ENCODE results near the gene DCTN2. TPM values are rescaled to one million over a fixed set of nuclear protein-coding genes. Genes with fewer than 3 reads are reported as not detected.
"Not testable (repeated sequence)": the region's sequence is repeated elsewhere in the genome, so short reads cannot be mapped to it uniquely, and the experiment has no call there.

Gene DCTN2
- total and polyA plus RNA-seq, 3 donors from 2014 or later, result 109 to 196 (median 122) TPM

DNA sequence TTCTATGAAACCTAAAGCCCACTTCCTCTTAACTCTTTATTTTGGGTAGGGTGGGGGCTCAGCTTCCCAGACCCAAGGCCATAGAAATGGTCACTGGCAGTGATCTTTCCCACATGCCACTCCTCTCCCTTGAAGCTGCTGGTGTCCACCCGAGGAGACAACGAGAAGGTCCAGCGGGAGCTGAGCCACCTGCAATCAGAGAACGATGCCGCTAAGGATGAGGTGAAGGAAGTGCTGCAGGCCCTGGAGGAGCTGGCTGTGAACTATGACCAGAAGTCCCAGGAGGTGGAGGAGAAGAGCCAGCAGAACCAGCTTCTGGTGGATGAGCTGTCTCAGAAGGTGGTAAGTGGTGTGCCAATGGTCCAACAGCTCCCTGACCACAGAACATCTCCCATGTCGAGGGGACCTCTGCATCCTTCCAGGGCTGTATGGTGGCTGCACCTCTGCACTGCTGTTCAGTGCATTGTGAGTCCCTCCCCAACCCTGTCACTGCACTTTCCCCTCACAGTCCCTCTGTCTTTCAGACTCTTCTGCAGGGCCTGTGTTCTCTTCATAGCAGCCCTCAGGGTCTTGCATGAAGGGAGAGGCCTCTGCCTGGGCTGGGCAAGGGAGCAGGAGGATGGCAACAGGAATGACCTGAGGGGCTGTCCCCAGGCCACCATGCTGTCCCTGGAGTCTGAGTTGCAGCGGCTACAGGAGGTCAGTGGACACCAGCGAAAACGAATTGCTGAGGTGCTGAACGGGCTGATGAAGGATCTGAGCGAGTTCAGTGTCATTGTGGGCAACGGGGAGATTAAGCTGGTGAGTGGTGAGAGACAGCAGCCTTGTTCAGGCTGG lies 25.2 kb upstream of the DCTN2 start:
- H3K4me3 ChIP-seq, result no peak overlapping the region
- TF ChIP-seq POLR2A (IDR thresholded peaks at IDR 0.05), result no peak
- TF ChIP-seq, protein P1, sequence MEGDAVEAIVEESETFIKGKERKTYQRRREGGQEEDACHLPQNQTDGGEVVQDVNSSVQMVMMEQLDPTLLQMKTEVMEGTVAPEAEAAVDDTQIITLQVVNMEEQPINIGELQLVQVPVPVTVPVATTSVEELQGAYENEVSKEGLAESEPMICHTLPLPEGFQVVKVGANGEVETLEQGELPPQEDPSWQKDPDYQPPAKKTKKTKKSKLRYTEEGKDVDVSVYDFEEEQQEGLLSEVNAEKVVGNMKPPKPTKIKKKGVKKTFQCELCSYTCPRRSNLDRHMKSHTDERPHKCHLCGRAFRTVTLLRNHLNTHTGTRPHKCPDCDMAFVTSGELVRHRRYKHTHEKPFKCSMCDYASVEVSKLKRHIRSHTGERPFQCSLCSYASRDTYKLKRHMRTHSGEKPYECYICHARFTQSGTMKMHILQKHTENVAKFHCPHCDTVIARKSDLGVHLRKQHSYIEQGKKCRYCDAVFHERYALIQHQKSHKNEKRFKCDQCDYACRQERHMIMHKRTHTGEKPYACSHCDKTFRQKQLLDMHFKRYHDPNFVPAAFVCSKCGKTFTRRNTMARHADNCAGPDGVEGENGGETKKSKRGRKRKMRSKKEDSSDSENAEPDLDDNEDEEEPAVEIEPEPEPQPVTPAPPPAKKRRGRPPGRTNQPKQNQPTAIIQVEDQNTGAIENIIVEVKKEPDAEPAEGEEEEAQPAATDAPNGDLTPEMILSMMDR (IDR thresholded peaks at IDR 0.05), result no peak
- no peaks in the 10 kb centered on the region for H3K4me1 ChIP-seq
- no peak for DNase-seq
- no peaks in the 10 kb centered on the region for H3K9me3 ChIP-seq
- WGBS, 2 donors, result 85 to 90% methylated on average over 12 of the region's 12 CpGs
- intact Hi-C loops (cut with DNase I; ENCODE audit: low total_unique reads), result no loop called here
- H3K27ac ChIP-seq, result no peak overlapping the region
- no peaks in the 10 kb centered on the region for H3K36me3 ChIP-seq (ENCODE audit: low read depth, missing control alignments)
- H3K27me3 ChIP-seq, result no peaks in the 10 kb centered on the region

DNA sequence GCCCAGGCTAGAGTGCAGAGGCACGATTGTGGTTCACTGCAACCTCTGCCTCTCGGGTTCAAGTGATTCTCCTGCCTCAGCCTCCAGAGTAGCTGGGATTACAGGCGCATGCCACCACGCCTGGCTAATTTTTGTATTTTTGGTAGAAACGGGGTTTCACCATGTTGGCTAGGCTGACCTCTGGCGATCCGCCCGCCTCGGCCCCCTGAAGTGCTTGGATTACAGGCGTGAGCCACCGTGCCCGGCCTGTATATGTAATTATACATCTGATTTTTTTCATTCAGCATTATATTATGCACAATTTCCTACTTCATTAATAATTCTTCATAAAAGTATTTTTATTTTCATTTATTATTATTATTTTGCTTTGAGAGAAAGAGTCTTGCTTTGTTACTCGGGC lies 23.4 kb upstream of the DCTN2 start:
- 85 to 89% methylated on average over 13 of the region's 13 CpGs for WGBS, 2 donors
- H3K36me3 ChIP-seq (ENCODE audit: low read depth, missing control alignments); H3K27ac ChIP-seq; H3K9me3 ChIP-seq; H3K27me3 ChIP-seq; H3K4me1 ChIP-seq; intact Hi-C loops (cut with DNase I; ENCODE audit: low total_unique reads); H3K4me3 ChIP-seq; DNase-seq: not testable (repeated sequence)

- no peak for TF ChIP-seq POLR2A (IDR thresholded peaks at IDR 0.05)
- TF ChIP-seq, protein P1 (IDR thresholded peaks at IDR 0.05), result no peak
- H3K27ac ChIP-seq, result no peak overlapping the region
- intact Hi-C loops (cut with DNase I; ENCODE audit: low total_unique reads), result no loop called here
- no peak overlapping the region for H3K4me3 ChIP-seq
- H3K9me3 ChIP-seq, result no peaks in the 10 kb centered on the region
- DNase-seq, result no peak
- H3K36me3 ChIP-seq (ENCODE audit: low read depth, missing control alignments), result no peaks in the 10 kb centered on the region
- H3K4me1 ChIP-seq, result no peaks in the 10 kb centered on the region
- 86 to 90% methylated on average over 18 of the region's 18 CpGs for WGBS, 2 donors
- no peaks in the 10 kb centered on the region for H3K27me3 ChIP-seq
Measured at GRCh38 chr12:57569858-57570257, 22.9 kb upstream of the DCTN2 start.

DNA sequence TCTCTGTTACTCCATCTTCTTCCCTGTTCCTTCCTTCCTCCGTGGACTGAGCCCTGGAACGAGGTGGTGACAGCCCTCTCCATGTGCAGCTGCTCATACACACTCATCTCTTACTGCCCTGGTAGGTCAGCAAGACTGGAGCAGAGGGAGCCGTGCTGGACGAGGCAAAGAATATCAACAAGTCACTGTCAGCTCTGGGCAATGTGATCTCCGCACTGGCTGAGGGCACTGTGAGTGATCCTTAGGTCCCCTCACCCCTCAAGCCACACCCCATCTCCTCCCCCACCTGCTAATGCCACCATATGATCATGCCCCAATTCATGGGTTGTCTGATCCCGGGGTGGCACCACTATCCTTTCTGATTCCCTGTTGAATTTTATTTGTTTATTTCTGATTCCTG lies 21.8 kb upstream of the DCTN2 start:
- Histone ChIP-seq H3K9me3 (no peaks in the 10 kb centered on the region), H3K4me1 (no peaks in the 10 kb centered on the region), H3K27me3 (no peaks in the 10 kb centered on the region), H3K36me3 (ENCODE audit: low read depth, missing control alignments) (no peaks in the 10 kb centered on the region), H3K27ac (no peak overlapping the region), H3K4me3 (no peak overlapping the region)
- no peak for TF ChIP-seq POLR2A (IDR thresholded peaks at IDR 0.05)
- TF ChIP-seq, protein P1 (IDR thresholded peaks at IDR 0.05), result no peak
- no peak for DNase-seq
- intact Hi-C loops (cut with DNase I; ENCODE audit: low total_unique reads), result no loop called here
- WGBS, 2 donors, result 81% methylated on average over 6 of the region's 6 CpGs

DNA sequence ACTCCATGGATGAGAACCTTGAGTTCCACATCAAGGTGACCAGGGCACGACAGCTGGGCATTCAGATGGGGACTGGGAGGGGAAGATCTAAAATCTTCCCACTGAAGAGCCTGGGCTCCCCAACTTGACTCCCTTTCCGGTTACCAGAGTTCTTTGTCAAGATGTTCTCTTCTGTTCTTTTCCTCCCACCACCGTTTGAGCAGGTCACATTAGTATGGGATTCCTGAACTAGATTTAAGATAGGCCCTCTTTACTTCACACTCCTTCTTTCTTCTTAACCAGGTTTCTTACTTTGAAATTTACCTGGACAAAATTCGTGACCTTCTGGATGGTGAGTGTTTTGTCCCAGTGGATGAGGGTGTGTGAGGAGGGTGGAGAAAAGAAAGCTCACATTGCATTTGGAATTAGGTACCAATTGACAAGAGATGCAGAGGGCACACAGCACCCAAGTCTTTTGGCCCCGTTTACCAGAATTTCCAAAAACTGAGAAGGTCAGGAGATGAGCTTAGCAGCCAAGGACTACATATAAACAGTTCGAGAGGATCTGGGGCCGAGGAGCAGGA lies 17.3 kb upstream of the DCTN2 start:
- no peak for DNase-seq
- no peaks in the 10 kb centered on the region for H3K27me3 ChIP-seq
- no peak overlapping the region for H3K4me3 ChIP-seq
- no peak for TF ChIP-seq POLR2A (IDR thresholded peaks at IDR 0.05)
- TF ChIP-seq, protein P1 (IDR thresholded peaks at IDR 0.05), result no peak
- no peaks in the 10 kb centered on the region for H3K9me3 ChIP-seq
- H3K4me1 ChIP-seq, result no peaks in the 10 kb centered on the region
- no peaks in the 10 kb centered on the region for H3K36me3 ChIP-seq (ENCODE audit: low read depth, missing control alignments)
- 86 to 88% methylated on average over 7 of the region's 7 CpGs for WGBS, 2 donors
- intact Hi-C loops (cut with DNase I; ENCODE audit: low total_unique reads), result no loop called here
- no peak overlapping the region for H3K27ac ChIP-seq

All from testis (tissue), 3 donors.